Dedifferentiated amniotic fluid mesenchymal stem cell (primary cell): ENCODE data around the gene DLG4.
"Not testable (repeated sequence)": the region's sequence is repeated elsewhere in the genome, so short reads cannot be mapped to it uniquely, and the experiment has no call there.

Experiments
- DNase-seq: peaks from one replicate; pipeline ENCODE4 v3.0.0-alpha.2; 2016; ENCODE audit errors: extremely low spot score

Gene DLG4

DNA sequence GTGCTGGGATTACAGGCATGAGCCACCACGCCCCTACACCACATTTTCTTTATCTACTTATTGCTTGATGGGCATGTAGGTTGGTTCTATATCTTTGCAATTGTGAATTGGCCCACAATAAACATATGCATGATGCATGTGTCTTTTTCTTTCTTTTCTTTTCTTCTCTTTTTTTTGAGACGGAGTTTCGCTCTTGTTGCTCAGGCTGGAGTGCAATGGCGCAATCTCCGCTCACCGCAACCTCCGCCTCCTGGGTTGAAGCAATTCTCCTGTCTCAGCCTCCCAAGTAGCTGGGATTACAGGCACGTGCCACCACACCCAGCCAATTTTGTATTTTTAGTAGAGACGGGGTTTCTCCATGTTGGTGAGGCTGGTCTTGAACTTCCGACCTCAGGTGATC, 61.2 kb downstream of the DLG4 start:
- DNase-seq, result not testable (repeated sequence)

DNA sequence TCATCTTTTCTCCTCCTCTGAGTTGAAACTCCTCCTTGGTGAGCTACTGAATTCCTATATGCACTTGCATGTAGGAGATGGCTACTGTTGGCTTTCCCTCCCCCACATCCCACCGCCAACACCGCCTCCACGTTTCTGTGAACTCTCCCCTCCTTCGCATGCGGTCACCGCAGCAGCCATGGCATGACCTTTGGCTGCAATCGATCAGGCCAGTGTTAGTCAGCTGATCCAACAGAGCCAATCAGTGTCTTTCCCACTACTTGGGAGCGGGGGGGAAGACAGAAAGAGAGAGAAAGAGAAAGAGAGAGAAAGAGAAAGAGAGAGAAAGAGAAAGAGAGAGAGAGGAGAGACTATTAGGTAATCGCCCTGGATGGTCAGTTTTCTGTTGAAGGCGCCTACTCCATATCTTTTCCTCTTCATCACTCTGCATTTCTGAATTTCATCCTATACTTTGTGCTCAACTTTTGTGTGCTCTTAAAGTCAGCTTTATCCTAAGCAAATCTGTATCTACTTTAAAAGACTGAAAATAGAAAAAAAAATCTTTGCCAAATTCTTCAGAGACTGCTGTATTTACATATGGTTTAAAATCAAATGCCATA, 63.2 kb downstream of the DLG4 start:
- DNase-seq, result no peak

DNA sequence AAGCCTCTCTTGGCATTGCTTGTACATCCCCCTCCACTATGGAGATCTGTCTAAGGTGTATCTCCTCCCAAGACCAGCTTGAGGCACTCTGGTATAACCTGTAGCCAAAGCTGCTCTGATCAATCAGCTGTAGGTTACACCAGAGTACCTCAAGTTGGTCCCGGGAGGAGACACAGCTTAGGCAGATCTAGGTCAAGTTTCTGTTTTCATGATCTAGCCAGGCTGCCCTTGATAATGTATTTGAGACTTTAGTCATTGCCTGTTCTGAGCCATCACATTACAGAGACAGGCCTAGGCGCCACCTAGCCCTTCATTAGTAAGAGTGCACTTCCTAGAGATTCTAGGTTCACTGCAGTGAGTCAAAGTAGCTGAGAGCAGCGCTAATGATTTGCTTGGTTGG, 71.9 kb downstream of the DLG4 start:
- DNase-seq, result no peak

DNA sequence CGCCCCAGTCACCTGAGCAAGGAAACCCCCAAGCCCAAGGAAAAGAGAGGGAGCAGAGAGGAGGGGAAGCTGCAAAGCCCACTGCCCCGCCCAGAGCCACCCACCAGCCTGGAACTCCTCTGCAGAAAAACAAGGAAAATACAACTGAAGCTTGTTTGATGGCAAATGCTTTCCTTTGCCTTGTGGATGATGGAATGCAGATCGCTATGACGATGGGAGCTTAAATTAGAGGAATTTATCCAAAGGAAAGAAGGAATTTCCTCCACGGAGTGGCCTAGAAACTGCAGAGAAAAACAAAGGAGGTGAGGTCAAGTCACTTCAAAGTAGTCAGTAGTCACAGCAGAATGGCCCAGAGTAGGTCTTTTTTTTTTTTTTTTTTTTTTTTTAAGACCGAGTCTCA, 73.5 kb downstream of the DLG4 start:
- no peak for DNase-seq

DNA sequence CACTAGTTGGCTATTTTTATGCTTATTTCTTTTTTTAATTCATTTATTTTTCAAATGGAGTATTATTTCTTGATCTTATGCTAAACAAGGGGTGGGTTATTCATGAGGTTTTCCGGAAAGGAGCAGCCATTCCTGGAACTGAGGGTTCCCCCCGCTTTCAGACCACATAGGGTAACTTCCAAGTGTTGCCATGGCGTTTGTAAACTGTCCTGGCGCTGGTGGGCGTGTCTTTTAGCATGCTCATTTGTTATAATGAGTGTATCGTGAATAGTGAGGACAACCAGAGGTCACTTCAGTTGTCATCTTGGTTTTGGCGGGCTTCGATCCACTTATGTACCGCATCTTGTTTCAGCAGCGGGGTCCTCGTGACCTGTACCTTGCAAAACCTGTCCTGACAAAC, 75.4 kb downstream of the DLG4 start:
- DNase-seq, result no peak

DNA sequence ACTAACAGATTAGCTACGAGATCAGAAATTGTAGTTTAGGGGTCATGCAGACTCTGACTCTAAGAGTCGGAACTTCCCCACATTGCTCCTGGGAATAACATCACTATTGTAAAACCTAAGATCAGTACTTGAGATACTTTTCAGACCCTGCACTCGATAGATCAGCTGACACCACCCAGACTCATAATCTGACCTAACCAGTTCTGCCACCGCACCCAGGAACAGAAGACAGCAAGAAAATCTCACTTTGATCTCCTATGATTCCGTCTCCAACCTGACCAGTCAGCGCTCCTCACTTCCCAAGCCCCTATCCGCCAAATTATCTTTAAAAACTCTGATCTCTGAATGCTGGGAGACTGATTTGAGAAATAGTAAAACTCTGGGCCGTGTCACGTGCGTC, 77.8 kb downstream of the DLG4 start:
- DNase-seq, result no peak

DNA sequence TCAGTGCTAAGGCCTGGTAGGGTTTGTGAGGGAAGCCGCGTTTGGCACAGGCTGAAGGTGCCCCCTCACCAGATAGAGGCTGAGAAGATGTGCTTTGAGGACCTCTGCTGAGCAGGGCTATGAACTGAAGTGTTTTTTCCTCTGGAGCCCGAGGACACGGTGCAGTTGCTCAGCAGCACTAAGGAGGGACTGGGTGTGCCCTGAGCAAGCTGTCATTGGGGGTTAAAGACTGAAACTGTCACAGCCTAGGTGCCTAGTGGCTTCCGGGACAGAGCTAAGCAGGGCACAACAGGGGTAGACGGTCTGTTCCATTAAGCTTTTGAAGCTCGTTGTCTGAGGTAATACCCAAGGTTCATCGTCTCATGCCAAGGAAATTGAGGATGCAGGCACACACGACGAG, 80.2 kb downstream of the DLG4 start:
- no peak for DNase-seq

DNA sequence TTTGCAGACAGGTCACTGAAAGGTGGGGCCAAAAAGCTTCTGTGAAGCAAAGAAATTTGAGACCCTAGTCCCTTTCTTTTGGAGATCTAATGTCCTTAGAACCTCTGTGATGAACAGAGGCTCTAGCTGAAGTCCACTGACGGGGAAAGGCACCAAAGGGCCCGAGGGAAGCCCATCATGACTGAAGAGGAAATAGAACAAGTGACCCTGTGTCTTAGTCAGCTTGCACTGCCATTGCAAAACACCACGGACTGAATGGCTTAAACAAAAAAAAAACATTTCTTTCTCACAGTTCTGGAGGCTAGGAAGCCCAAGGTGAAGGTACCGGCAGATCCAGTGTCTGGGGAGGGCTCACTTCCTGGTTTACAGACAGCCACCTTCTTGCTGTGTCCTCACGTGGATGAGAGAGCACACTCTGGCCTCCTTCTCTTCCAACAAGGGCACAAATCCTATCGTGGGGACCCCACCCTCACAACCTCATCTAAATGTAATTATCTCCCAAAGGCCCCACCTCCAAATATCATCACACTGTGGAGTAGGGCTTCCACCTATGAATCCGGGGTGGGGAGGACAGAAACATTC, 80.7 kb downstream of the DLG4 start:
- no peak for DNase-seq

DNA sequence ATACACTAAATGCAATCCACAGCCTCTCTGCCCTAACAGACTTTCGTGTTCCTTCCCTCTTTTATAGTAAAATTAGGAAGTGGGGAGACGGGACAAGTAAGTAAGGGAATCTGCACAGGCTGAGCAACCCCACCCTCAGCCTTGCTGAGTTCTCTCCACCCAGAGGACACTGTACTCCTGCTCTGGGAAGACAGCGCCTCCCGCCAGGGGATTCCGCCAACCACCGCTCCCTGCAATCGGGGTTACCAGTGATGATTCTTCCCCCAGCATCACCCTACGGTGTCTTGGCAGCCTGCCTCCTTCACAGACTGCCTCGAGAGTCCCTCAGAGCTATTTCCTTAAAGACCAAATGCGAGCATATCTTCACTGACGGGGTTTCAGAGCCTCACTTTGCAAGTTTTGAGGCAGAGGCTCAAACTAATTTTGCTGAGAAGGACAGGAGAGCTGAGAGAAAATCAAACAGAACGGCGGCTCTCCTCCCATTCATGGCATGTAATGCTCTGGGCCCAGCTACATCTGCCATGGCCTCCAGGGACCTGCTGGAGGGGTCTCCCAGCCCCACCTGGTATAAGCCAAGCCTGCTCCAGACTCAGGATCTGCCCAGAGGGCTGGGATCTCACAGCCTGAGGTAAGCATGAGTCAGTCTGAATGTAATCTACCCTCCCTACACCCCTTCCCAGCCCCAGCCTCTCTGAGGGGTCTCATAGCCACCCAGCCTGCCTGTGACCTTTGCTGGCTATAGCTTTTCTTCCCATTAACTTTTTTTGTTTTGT, 82.3 kb downstream of the DLG4 start:
- no peak for DNase-seq
